Measurements from ENCODE around the gene DMD.

DMD gene

GRCh38 chrX:31245714-31246113 lies 1965.6 kb downstream of the DMD start:
- Histone ChIP-seq H4K20me1 (ENCODE audit: insufficient read depth, low read length, poor library complexity, severe bottlenecking) (no peaks in the 10 kb centered on the region), H3K9me2 (replicated peaks; ENCODE audit: low read depth, low read length) (no peaks in the 10 kb centered on the region), H3K4me2 (ENCODE audit: low read depth, low read length, poor library complexity, severe bottlenecking) (no peak overlapping the region), H3K9me3 (ENCODE audit: insufficient read depth, low read depth, low read length) (no peaks in the 10 kb centered on the region), H3K79me2 (ENCODE audit: insufficient read depth, low read length) (no peaks in the 10 kb centered on the region), H3K4me1 (ENCODE audit: insufficient read depth, low read length, poor library complexity, severe bottlenecking) (no peaks in the 10 kb centered on the region), H3K36me3 (ENCODE audit: insufficient read depth, low read length) (no peaks in the 10 kb centered on the region; the same call in 1 of the 2 replicates), H3K27me3 (ENCODE audit: insufficient read depth, low read length, poor library complexity, severe bottlenecking) (no peaks in the 10 kb centered on the region), H3K4me3 (ENCODE audit: low read length, poor library complexity, severe bottlenecking) (no peak overlapping the region), H3F3A (ENCODE audit: low read depth) (no peaks in the 10 kb centered on the region), H3K9ac (ENCODE audit: low read depth, low read length, poor library complexity, severe bottlenecking) (no peak overlapping the region), H2AFZ (ENCODE audit: low read length) (no peak overlapping the region)
- no peak for TF ChIP-seq EZH2phosphoT487 (IDR thresholded peaks at IDR 0.05; ENCODE audit: borderline replicate concordance)
- TF ChIP-seq CTCF (conservative IDR thresholded peaks at IDR 0.05; ENCODE audit: low read length), result no peak

DNA sequence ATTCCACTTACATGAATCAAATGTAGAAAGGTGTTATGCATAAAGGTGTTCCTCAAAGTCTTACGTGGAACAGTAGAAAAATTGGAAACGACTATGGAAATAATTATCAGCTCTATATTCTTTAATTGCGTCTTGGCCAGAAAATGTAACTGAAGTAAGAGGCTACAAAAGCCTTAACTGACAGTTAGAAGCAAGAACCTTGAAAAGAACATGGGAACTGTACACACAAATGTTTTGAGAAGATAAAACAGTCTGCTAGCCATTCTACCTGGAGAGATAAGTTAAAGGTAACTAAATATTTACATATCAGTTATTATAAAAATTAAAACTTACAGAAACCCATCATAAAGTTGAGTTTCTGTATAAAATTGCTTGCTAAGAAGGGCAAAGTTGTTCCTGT lies 1967.5 kb downstream of the DMD start:
- TF ChIP-seq CTCF (conservative IDR thresholded peaks at IDR 0.05; ENCODE audit: low read length), result no peak
- TF ChIP-seq EZH2phosphoT487 (IDR thresholded peaks at IDR 0.05; ENCODE audit: borderline replicate concordance), result no peak
- Histone ChIP-seq H2AFZ (ENCODE audit: low read length) (no peak overlapping the region), H3K27me3 (ENCODE audit: insufficient read depth, low read length, poor library complexity, severe bottlenecking) (no peaks in the 10 kb centered on the region), H3K9me3 (ENCODE audit: insufficient read depth, low read depth, low read length) (no peaks in the 10 kb centered on the region), H3K4me2 (ENCODE audit: low read depth, low read length, poor library complexity, severe bottlenecking) (no peak overlapping the region), H3K4me1 (ENCODE audit: insufficient read depth, low read length, poor library complexity, severe bottlenecking) (no peaks in the 10 kb centered on the region), H3K9me2 (replicated peaks; ENCODE audit: low read depth, low read length) (no peaks in the 10 kb centered on the region), H3K79me2 (ENCODE audit: insufficient read depth, low read length) (no peaks in the 10 kb centered on the region), H3F3A (ENCODE audit: low read depth) (no peaks in the 10 kb centered on the region), H3K36me3 (ENCODE audit: insufficient read depth, low read length) (peaks cover 5% of the 10 kb centered on the region; the same call in 1 of the 2 replicates), H4K20me1 (ENCODE audit: insufficient read depth, low read length, poor library complexity, severe bottlenecking) (no peaks in the 10 kb centered on the region), H3K9ac (ENCODE audit: low read depth, low read length, poor library complexity, severe bottlenecking) (no peak overlapping the region), H3K4me3 (ENCODE audit: low read length, poor library complexity, severe bottlenecking) (no peak overlapping the region)

- Histone ChIP-seq H3K4me1 (ENCODE audit: insufficient read depth, low read length, poor library complexity, severe bottlenecking) (no peaks in the 10 kb centered on the region), H2AFZ (ENCODE audit: low read length) (no peak overlapping the region), H3F3A (ENCODE audit: low read depth) (no peaks in the 10 kb centered on the region), H3K36me3 (ENCODE audit: insufficient read depth, low read length) (peaks cover 12% of the 10 kb centered on the region; the same call in 1 of the 2 replicates), H3K9me2 (replicated peaks; ENCODE audit: low read depth, low read length) (no peaks in the 10 kb centered on the region), H3K9ac (ENCODE audit: low read depth, low read length, poor library complexity, severe bottlenecking) (no peak overlapping the region), H3K9me3 (ENCODE audit: insufficient read depth, low read depth, low read length) (no peaks in the 10 kb centered on the region), H4K20me1 (ENCODE audit: insufficient read depth, low read length, poor library complexity, severe bottlenecking) (no peaks in the 10 kb centered on the region), H3K27me3 (ENCODE audit: insufficient read depth, low read length, poor library complexity, severe bottlenecking) (no peaks in the 10 kb centered on the region), H3K4me3 (ENCODE audit: low read length, poor library complexity, severe bottlenecking) (no peak overlapping the region), H3K79me2 (ENCODE audit: insufficient read depth, low read length) (no peaks in the 10 kb centered on the region), H3K4me2 (ENCODE audit: low read depth, low read length, poor library complexity, severe bottlenecking) (no peak overlapping the region)
- no peak for TF ChIP-seq EZH2phosphoT487 (IDR thresholded peaks at IDR 0.05; ENCODE audit: borderline replicate concordance)
- no peak for TF ChIP-seq CTCF (conservative IDR thresholded peaks at IDR 0.05; ENCODE audit: low read length)
Measured at GRCh38 chrX:31240982-31241381, 1970.4 kb downstream of the DMD start.
